ENCODE results near the gene ZNF778.

- TF ChIP-seq CTCF (IDR thresholded peaks at IDR 0.05; ENCODE audit: insufficient read depth, low read length, poor library complexity, severe bottlenecking) = no peak
- no peak for TF ChIP-seq EZH2phosphoT487 (conservative IDR thresholded peaks at IDR 0.05; ENCODE audit: low read length)
Measured at GRCh38 chr16:89269805-89270665, 52.5 kb downstream of the ZNF778 start.
